ENCODE data around the gene TULP1. TPM values are rescaled to one million over a fixed set of nuclear protein-coding genes. Genes with fewer than 3 reads are reported as not detected.
A peak's percentile ranks its signal among the peaks of the same experiment; 100 is the strongest.

The TULP1 gene
- total and polyA plus RNA-seq, 2 of the 13 experiments (the other 11 are each of a cell fraction or from before 2014, with no cell fraction given) = not detected

- TF ChIP-seq ZNF691 (CRISPR knock-in tag; IDR thresholded peaks at IDR 0.05; ENCODE audit: borderline replicate concordance, low read depth) = no peak
- peak; percentile 29; the same call in 1 of the 2 replicates for TF ChIP-seq ZNF503 (CRISPR knock-in tag; IDR thresholded peaks at IDR 0.05)
- TF ChIP-seq ZNF589 (CRISPR knock-in tag; conservative IDR thresholded peaks at IDR 0.05) = peak; percentile 91; the same call in 1 of the 2 replicates
- TF ChIP-seq ZFP36L1 (CRISPR knock-in tag; IDR thresholded peaks at IDR 0.05) = peak; percentile 81
- TF ChIP-seq NFYB (CRISPR knock-in tag; IDR thresholded peaks at IDR 0.05) = no peak; the same call in 1 of the 2 replicates
- no peak; the same call in 1 of the 2 replicates for TF ChIP-seq SP140L (CRISPR knock-in tag; IDR thresholded peaks at IDR 0.05; ENCODE audit: borderline replicate concordance)
- no peak for TF ChIP-seq ZMYM3 (CRISPR knock-in tag; IDR thresholded peaks at IDR 0.05)
- no peak for TF ChIP-seq POGZ (CRISPR knock-in tag; IDR thresholded peaks at IDR 0.05)
- TF ChIP-seq ZNF646 (CRISPR knock-in tag; IDR thresholded peaks at IDR 0.05) = no peak
- TF ChIP-seq ZNF556 (CRISPR knock-in tag; IDR thresholded peaks at IDR 0.05; ENCODE audit: borderline replicate concordance) = no peak; the same call in 1 of the 2 replicates
- TF ChIP-seq FLYWCH1 (CRISPR knock-in tag; IDR thresholded peaks at IDR 0.05) = no peak
These were observed 14.9 kb downstream of the TULP1 start (continued) for GRCh38 chr6:35497571-35498421.
